ENCODE measurements around the gene PYCARD.

The PYCARD gene

DNA sequence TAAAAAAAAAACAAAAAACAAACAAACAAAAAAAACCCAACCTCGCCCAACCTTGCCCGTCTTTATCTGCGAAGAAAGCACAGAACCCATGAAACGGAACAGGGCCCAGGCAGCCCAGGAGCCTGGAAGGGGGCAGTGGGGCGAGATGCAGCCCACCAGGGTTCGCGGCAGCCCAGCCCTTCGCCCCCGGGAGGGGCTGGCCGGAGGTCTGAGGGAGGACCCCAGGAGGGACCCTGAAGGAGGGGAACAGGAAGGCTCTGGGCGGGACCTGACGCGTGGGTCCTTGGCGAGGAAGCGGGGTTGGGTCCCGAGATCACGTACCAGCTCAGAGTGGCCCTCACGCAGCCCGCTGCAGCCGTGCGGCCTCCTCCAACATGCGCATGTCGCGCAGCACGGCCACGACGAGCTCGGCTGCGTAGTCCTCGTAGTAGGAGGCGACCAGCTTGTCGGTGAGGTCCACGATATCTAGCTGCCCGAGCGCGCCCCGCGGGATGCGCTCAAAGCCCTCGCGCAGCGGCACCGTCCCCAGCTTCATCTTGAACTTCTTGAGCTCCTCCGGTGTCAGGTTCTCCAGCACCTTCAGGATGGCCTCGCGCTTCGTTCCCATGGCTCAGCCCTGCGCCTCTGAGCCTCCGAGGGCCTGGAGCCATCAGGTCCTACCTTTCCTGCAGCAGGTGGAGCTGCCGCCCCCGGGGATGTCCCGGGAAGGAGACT, 14.0 kb upstream of the PYCARD start, which contains the start of gene PYDC1:
Gene PYDC1, minus strand, starts transcription at position 714 of the 714 bp plus-strand sequence. Its CDS starts 107 bp downstream, at position 607.
- ChIA-PET POLR2A (ENCODE audit: low non-redundant PET) (interaction anchor here (0.6 kb wide), 3 partner anchors 17 to 212 kb away, joined by 3 to 11 read pairs (median 5); no protein-coding TSS in a partner anchor), CTCF (interaction anchor here (0.5 to 1.1 kb wide), 2 partner anchors 119 to 226 kb away, joined by 3 read pairs; partner anchors contain the start of gene ZNF843)
- TF ChIP-seq, protein P1, sequence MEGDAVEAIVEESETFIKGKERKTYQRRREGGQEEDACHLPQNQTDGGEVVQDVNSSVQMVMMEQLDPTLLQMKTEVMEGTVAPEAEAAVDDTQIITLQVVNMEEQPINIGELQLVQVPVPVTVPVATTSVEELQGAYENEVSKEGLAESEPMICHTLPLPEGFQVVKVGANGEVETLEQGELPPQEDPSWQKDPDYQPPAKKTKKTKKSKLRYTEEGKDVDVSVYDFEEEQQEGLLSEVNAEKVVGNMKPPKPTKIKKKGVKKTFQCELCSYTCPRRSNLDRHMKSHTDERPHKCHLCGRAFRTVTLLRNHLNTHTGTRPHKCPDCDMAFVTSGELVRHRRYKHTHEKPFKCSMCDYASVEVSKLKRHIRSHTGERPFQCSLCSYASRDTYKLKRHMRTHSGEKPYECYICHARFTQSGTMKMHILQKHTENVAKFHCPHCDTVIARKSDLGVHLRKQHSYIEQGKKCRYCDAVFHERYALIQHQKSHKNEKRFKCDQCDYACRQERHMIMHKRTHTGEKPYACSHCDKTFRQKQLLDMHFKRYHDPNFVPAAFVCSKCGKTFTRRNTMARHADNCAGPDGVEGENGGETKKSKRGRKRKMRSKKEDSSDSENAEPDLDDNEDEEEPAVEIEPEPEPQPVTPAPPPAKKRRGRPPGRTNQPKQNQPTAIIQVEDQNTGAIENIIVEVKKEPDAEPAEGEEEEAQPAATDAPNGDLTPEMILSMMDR (conservative IDR thresholded peaks at IDR 0.05; ENCODE audit: low read depth) = no peak
- DNase-seq (ENCODE audit: low spot score) = no peak
- no peak within 1 kb of the TSS for H3K27ac ChIP-seq

DNA sequence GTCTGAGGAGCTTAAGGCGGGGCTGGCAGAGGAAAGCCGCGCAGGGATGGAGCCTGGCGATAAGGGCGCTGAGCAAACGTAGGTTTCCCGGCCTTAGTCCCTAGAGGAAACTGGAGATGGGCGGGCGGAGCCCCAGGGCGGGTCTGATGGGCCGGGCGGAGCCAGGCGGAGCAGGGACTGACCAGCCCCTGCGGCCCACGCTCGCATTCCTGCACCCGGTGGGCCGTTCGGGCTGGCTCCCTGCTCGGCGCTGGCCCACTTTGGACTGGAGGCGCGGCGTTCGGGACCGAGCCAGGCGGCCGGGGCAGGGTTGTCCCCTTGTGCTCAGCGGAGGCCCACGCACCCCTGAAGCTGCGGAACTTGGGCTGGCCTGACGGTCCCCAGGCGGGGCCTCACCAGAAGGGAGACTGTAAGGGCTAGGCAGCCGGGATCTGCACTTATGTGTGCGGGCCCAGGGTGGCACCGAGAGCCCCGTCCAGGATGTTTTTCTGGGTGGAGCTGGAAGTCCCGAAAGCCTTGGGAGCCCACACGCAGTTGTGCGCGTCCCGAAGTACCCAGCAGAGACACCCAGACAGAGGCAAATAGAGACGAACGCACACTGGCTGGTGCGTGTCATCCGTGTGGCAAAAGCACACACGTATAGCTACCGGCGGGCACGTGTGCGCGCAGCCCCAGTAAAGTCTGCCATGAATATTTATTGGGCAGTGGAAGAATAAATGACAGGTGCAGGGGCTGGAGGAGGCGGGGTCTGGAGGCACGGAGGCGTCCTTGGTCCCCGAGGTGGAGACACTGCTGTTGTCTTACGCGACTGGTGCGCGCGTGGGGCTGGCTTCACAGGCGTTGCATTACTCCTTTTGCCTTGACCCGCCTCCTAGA, 13.0 kb upstream of the PYCARD start:
- DNase-seq (ENCODE audit: low spot score) = peak; percentile 87
- POLR2A ChIA-PET (ENCODE audit: low non-redundant PET) = interaction anchor here (0.6 kb wide), 1 partner anchor 32 kb away, joined by 7 read pairs; no protein-coding TSS in a partner anchor
- CTCF ChIA-PET = interaction anchor here (1.1 kb wide), 1 partner anchor 227 kb away, joined by 3 read pairs; the partner anchor contains the start of gene ZNF843
- H3K27ac ChIP-seq = no peak overlapping the region
- TF ChIP-seq, protein P1 (conservative IDR thresholded peaks at IDR 0.05; ENCODE audit: low read depth) = no peak

DNA sequence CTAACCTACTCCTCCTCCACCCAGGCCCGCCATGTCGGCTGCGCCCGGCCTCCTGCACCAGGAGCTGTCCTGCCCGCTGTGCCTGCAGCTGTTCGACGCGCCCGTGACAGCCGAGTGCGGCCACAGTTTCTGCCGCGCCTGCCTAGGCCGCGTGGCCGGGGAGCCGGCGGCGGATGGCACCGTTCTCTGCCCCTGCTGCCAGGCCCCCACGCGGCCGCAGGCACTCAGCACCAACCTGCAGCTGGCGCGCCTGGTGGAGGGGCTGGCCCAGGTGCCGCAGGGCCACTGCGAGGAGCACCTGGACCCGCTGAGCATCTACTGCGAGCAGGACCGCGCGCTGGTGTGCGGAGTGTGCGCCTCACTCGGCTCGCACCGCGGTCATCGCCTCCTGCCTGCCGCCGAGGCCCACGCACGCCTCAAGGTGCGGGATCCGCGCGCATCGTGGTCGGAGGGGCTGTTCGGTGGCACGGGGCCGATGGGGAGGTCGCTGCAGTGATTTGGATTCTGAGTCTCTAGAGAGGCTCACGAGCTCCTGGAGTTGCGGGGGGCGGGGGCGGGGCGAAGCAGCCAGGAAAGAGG, 12.2 kb upstream of the PYCARD start:
- no peak for DNase-seq (ENCODE audit: low spot score)
- CTCF ChIA-PET = no interaction called here
- no peak overlapping the region for H3K27ac ChIP-seq
- POLR2A ChIA-PET (ENCODE audit: low non-redundant PET) = interaction anchor here (0.6 kb wide), 1 partner anchor 31 kb away, joined by 7 read pairs; no protein-coding TSS in a partner anchor
- TF ChIP-seq, protein P1 (conservative IDR thresholded peaks at IDR 0.05; ENCODE audit: low read depth) = no peak

DNA sequence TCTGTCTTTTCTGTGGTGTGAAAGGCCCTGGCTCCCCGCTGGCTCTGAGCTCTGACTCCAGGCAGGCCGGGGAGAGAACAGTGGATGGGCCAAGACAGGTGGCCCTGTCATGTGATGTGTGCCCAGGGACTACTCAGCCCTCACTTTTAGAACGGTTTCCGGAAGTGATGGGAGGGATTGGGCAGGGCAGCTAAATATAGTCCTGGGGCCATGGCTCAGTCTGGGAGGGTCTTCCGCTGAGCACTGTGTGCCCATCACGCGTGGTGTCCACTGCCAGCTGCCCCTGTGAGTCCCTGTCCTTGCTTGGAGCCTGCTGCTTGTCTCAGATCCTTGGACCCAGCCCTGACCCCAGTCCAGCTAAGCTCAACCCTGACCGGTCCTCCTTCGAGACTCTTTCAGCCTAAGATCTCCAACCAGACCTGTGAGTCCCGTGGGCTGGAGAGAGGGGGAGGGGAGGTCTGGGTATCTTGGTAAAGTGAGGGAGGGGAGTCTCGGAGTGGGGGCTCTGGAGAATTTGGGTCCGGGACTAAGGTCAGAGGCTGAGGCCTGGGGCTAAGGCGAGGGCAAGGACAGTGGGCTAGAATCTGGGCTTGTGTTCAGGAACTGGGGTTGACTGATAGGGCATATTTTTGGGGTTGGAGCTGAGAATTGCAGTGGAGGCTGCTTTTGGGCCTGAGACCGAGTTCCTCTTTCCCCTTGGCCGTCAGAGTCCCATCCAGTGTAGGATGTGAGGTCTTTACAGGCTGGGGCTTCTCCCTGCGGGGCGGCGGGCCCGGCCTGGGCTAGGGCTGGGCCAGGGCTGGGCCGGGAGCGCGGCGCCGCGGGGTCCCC, 11.5 kb upstream of the PYCARD start, which contains the start of gene TRIM72:
Gene TRIM72, plus strand, starts transcription at position 243 of the 831 bp plus-strand sequence. CDS start 620 bp downstream, outside the sequence.
- no peak within 1 kb of the TSS for H3K27ac ChIP-seq
- DNase-seq (ENCODE audit: low spot score) = no peak
- CTCF ChIA-PET = no interaction called here
- TF ChIP-seq, protein P1 (conservative IDR thresholded peaks at IDR 0.05; ENCODE audit: low read depth) = no peak
- POLR2A ChIA-PET (ENCODE audit: low non-redundant PET) = no interaction called here

DNA sequence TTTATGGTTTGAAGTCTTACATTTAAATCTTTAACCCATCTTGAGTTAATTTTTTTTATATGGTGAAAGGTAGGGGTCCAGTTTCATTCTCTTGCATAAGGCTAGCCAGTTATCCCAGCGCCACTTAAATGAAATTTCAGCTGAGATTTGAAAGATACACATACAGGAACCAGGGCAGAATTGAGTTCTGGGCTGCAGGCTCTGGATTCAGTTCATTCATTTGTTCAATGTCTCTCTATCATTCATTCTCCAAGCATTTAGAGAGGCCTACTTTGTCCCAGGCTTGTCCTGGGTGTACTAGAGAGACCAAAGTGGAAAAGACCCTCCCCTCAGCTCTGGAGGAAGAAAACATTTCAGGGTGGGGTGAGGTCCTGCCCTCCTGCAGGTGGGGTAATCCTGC, 10.8 kb upstream of the PYCARD start:
- TF ChIP-seq, protein P1 (conservative IDR thresholded peaks at IDR 0.05; ENCODE audit: low read depth) = no peak
- no peak overlapping the region for H3K27ac ChIP-seq
- CTCF ChIA-PET = interaction anchor here (0.7 kb wide), 1 partner anchor 62 kb away, joined by 3 read pairs; no protein-coding TSS in a partner anchor
- POLR2A ChIA-PET (ENCODE audit: low non-redundant PET) = no interaction called here
- no peak for DNase-seq (ENCODE audit: low spot score)

Data from RWPE1 (cell line).